SK-N-SH (cell line): ENCODE data around the gene CIAO2A.

Experiments
- EZH2phosphoT487 ChIP-seq: fragments of 200-600 bp; sonication (generic); IDR thresholded peaks from 2 replicates; pipeline ENCODE4 v1.6.1; 2017; ENCODE audit warnings: low read depth, mixed run types, mild to moderate bottlenecking, antibody characterized with exemption, moderate library complexity, borderline replicate concordance
- FOXJ3 ChIP-seq: sonication (generic); formaldehyde crosslinking; IDR thresholded peaks from 2 replicates; pipeline ENCODE4 v1.5.1; 2020; ENCODE audit warnings: mild to moderate bottlenecking, missing genetic modification reagents
- RAD21 ChIP-seq: IDR thresholded peaks from 2 replicates; pipeline ENCODE4 v1.6.1; 2012; ENCODE audit warnings: mild to moderate bottlenecking, low read length
- SMC3 ChIP-seq: IDR thresholded peaks from 2 replicates; pipeline ENCODE4 v1.6.1; 2012; ENCODE audit warnings: low read depth, low read length, improper control_type of control experiment
- YY1 ChIP-seq: IDR thresholded peaks from 2 replicates; pipeline ENCODE4 v1.4.0; 2012; ENCODE audit warnings: low read depth, mild to moderate bottlenecking
- TF ChIP-seq, protein P1 (sequence below): fragments of 200-600 bp; sonication (generic); IDR thresholded peaks from 2 replicates; pipeline ENCODE4 v1.6.1; 2017; ENCODE audit warnings: antibody characterized with exemption, mild to moderate bottlenecking, moderate library complexity
- TF ChIP-seq, protein P2 (sequence below): IDR thresholded peaks from 2 replicates; pipeline ENCODE4 v1.6.1; 2012; ENCODE audit warnings: mild to moderate bottlenecking, low read depth, low read length, moderate library complexity

DNA sequence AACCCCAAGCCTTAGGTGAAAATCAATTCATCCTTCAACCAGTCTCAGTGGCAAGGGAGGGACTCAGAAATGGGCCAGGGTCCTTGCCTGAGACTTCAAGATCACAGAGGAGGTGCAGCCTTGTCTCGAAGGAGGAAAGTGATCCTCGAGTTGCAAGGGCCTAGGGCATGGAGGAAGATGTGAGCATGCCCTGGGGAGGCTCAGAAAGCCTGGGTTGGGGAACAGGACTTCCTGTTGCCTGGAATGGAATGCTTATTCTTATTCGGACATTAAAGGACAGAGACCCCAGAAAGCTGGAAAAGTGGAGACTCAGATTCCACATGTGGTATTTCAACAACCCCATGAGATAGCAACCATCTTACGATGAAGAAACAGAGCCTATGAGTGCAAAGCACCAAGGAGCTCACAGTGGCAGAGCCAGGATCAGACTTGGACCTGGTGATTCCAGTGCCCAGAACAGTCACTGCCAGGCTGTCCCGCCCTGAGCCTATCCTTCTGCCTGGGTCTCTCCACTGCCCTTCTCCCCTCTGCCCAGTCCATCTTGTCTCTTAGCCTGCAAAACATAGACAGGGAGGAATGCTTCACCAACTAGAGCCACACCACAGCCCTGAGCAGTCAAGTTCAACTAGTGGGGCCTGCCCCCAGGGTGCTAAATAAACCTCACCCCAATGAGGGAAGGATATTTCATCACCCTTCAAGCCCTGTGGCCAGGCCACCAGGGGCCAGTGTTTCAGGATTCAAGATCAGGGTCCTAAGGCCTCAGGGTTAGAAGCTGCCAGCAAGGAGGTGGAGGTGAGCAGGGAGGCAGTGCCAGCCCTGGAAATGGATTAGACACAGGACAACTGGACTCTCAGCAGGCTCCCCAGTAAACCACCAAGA lies 69.2 kb downstream of the CIAO2A start:
- TF ChIP-seq, protein P1, sequence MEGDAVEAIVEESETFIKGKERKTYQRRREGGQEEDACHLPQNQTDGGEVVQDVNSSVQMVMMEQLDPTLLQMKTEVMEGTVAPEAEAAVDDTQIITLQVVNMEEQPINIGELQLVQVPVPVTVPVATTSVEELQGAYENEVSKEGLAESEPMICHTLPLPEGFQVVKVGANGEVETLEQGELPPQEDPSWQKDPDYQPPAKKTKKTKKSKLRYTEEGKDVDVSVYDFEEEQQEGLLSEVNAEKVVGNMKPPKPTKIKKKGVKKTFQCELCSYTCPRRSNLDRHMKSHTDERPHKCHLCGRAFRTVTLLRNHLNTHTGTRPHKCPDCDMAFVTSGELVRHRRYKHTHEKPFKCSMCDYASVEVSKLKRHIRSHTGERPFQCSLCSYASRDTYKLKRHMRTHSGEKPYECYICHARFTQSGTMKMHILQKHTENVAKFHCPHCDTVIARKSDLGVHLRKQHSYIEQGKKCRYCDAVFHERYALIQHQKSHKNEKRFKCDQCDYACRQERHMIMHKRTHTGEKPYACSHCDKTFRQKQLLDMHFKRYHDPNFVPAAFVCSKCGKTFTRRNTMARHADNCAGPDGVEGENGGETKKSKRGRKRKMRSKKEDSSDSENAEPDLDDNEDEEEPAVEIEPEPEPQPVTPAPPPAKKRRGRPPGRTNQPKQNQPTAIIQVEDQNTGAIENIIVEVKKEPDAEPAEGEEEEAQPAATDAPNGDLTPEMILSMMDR: no peak
- no peak for TF ChIP-seq SMC3
- no peak for TF ChIP-seq RAD21
- TF ChIP-seq YY1: no peak
- no peak for TF ChIP-seq FOXJ3
- no peak for TF ChIP-seq EZH2phosphoT487
- TF ChIP-seq, protein P2, sequence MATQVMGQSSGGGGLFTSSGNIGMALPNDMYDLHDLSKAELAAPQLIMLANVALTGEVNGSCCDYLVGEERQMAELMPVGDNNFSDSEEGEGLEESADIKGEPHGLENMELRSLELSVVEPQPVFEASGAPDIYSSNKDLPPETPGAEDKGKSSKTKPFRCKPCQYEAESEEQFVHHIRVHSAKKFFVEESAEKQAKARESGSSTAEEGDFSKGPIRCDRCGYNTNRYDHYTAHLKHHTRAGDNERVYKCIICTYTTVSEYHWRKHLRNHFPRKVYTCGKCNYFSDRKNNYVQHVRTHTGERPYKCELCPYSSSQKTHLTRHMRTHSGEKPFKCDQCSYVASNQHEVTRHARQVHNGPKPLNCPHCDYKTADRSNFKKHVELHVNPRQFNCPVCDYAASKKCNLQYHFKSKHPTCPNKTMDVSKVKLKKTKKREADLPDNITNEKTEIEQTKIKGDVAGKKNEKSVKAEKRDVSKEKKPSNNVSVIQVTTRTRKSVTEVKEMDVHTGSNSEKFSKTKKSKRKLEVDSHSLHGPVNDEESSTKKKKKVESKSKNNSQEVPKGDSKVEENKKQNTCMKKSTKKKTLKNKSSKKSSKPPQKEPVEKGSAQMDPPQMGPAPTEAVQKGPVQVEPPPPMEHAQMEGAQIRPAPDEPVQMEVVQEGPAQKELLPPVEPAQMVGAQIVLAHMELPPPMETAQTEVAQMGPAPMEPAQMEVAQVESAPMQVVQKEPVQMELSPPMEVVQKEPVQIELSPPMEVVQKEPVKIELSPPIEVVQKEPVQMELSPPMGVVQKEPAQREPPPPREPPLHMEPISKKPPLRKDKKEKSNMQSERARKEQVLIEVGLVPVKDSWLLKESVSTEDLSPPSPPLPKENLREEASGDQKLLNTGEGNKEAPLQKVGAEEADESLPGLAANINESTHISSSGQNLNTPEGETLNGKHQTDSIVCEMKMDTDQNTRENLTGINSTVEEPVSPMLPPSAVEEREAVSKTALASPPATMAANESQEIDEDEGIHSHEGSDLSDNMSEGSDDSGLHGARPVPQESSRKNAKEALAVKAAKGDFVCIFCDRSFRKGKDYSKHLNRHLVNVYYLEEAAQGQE: no peak
